IPS-NIHi7 (cell line): Measurements from ENCODE around the gene NMBR.
A peak's percentile ranks its signal among the peaks of the same experiment; 100 is the strongest.
"Not testable (repeated sequence)": the region's sequence is repeated elsewhere in the genome, so short reads cannot be mapped to it uniquely, and the experiment has no call there.

Experiments used
- DNase-seq: peaks from one replicate; pipeline ENCODE4 v3.0.0; 2012; ENCODE audit warnings: mixed read lengths; ENCODE audit errors: extremely low spot score

The NMBR gene

DNA sequence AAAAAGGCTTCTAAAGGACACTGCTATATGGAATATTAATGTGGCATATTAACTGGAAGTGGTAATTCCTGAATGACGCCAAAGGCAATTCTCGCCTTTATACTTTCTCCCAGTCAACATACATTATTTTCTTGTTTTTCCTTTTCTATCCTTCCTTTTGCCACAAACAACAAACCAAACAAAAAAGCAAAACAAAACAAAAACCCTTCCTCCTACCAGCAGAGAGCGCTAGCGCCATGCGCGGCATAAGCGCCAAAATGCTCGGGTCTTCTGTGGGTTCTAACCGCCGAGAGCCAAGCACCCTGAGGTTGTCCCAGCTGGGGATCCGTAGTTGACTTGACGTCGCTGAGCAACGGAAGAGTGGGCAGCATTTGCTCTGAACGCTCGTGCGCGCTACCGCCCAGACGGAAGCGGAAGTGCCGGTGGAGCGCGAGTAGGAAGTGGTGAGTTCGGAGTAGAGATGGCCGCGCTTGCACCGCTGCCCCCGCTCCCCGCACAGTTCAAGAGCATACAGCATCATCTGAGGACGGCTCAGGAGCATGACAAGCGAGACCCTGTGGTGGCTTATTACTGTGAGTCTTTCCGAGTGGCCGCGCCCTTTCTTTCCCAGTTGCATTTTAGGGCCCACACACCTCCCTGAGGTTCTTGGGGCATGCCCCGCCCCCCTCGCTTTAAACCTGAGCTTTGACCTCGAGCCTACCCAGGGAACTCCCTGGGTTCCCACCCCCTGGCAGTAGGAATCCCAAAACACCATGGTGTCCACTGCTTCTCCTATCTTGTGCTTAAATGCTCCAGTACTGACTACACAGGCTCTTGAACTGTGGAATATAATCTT, at the start of gene NMBR, which contains the start of gene VTA1:
NMBR (minus strand) TSS at position 295 of the 835 bp plus-strand sequence. CDS start 58,464 bp downstream, outside the sequence.
VTA1 (plus strand) TSS at position 436 of the 835 bp plus-strand sequence; CDS start at position 461, 25 bp downstream.
- DNase-seq = peak; percentile 91

DNA sequence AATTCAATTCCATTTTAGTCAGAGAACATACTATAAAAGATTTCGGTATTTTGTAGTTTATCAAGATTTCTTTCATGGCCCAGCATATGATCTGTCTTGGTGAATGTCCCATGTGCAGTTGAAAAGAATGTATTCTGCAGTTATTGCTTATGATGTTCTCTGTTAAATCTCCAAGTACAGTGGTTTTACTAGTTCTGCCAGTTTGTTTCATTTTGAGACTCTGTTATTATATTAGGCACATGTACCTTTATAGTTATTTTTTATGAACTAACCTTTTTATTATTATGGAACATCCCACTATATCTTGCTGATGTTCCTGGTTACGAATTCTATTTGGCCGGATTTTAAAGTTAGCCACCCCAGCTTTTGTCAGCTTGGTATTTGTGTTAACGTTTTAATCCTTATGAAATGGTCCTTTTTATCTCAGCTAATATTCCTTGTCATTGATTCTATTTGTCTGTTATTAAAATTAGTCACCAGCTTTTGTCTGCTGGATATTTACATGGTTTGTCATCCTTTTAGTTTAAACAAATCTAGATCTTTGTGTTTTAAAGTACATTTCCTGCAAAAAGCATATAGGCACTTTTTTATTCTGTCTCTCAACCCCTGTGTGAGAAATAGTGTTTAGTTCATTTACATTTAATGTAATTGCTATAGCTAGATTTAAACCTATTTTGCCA, 49.1 kb upstream of the NMBR start:
- DNase-seq = no peak

DNA sequence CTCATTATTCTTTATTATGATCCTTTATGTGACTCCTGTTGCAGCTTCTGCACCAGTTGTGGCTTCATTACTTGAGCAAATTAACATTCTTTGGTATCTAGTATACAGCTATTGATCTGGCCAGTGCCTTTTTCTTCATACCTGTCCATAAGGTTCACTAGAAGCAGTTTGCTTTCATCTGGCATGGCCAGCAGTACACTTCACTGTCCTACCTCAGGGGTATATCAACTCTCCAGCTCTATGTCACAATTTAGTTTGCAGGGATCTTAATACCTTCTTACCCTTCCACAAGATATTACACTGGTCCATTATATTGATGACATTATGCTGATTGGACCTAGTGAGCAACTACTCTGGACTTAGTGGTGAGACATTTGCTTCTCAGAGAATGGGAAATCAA, 46.7 kb upstream of the NMBR start:
- DNase-seq = no peak

DNA sequence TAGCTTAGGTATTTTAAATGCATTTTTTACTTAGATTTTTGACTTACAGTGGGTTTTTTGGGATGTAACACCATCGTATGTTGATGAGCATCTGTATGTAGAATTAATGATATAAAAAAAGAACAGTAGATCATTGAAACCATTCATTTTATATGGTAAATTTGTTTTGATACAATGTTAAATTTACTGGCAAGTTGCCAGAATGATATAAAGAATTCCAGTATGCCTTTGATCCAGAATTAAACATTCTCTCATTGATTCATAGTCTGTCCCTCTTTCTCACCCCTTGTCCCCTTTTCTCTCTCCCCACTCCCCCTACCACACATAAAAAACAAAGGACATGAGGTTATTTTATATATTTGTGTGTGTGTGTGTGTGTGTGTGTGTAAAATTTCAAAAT, 45.4 kb upstream of the NMBR start:
- no peak for DNase-seq

DNA sequence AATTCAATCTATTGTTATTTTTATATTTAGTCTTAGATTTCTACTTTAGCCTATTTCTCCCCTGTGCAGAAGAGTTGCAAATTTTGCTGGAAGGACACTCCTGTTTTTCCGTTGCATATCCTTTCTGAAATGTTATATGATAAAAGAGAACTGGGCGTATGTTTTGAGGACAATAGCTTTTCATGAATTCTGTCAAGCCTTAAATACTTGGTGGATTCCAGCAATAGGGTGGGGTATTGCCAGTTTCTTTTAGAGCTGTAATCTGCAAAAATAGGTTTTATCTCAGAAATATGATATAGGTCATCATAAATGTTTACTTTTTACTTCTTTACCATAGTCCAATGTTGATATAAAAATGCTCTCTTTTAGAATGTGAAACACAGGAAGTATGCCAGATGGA, 42.1 kb upstream of the NMBR start:
- no peak for DNase-seq

DNA sequence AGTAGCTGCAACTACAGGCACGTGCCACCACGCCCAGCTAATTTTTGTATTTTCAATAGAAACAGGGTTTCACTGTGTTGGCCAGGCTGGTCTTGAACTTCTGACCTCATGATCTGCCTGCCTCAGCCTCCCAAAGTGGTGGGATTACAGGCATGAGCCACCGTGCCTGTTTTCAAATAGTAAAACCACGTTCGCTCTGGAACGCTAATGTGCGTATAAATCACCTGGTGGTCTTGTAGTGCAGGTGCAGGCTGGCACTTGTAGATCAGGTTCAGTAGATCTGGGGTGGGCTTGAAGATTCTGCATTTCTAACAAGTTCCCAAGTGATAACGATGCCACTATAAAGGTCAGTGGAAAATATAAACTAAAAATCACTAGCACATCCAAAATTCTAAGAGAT, 41.4 kb upstream of the NMBR start:
- peak; percentile 15 for DNase-seq

DNA sequence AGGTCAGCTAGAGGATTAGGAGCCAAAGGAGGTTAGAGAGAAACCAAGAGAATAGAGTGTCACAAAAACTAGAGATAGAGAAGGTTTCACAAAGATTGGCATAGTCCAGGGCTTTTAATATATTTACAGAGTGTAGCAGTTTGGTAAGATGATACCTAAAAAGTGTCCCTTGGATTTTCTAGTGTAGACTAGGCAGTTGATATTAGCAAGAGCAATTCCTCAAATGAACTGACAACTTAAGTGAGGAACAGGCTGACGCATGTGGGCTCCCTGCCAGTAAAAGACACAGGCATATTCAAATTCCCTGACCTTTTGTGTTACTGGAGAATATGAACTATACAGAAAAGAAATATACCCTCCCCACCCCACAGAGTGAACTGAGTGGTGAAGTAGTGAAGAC, 40.3 kb upstream of the NMBR start:
- DNase-seq = no peak

DNA sequence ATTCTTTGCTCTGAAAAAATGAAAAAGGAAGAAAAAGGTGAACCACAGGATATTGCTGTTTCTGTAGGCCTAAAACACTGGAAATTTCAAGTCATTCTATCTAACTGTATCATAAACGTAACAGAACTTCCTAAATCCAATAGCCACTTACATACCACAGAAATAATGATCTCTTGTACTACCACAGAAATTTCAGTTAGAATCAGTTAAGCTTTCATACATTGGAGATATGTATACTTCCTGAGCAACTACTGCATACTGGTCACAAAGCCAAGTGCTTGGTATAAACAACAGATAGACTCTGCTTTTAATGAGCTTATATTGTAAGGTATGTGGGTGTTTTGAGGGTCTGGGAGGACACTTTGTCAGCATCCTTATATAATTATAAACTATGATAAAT, 38.7 kb upstream of the NMBR start:
- no peak for DNase-seq

DNA sequence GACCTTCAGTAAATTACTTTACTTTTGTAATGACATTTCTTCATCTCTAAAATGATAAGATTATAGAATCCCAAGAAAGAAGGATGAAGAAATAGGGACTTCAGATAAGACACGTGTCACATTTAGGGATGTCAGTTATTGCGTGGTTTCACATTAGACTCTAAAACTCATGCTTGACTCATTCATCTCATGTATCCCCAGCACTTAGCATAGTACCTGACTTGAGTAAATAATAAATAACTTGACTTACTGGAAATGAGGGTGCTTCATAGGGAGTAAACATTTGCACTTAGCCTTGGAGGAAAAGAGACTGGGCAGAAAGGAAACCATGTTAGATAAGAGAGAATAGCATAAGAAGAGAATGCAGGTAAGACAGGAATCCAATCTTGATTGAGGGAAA, 37.4 kb upstream of the NMBR start:
- DNase-seq = no peak

DNA sequence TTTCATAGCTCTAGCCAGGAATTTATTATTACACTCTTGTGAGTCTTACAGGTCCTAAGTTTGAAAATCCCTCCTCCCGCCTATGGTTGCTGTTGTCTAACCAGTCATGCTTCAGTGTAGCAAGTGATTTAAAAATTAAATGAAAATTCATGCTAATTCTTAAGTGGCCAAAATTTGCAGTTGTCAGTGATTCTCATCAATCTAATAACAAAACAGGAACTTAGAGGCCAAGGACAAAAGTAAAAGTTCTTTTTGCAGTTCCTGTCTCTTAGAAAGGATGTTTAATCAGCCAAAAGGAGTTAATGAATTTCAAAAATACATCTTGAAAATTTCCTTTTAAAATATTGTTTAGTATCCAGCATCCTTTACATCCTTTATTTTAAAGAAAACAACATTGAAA, 36.4 kb upstream of the NMBR start:
- no peak for DNase-seq

DNA sequence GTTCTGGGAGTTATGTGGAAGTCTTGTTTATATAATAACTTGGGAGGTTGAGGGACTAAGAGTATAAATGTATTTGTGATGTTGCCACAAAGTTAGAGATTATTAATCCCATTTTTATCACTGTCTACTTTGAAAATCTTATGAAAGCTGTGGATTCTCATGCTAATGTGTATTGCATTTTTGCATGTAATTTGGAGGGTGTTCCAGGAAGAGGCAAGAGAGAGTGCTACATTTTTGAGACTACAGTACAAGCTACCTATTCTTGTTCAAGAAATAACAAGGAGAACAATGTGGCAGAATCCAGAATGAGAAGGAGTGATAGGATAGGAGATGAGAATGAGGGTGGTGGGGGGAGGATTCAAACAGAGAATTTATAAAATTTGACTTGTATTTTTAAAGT, 35.1 kb upstream of the NMBR start:
- no peak for DNase-seq

DNA sequence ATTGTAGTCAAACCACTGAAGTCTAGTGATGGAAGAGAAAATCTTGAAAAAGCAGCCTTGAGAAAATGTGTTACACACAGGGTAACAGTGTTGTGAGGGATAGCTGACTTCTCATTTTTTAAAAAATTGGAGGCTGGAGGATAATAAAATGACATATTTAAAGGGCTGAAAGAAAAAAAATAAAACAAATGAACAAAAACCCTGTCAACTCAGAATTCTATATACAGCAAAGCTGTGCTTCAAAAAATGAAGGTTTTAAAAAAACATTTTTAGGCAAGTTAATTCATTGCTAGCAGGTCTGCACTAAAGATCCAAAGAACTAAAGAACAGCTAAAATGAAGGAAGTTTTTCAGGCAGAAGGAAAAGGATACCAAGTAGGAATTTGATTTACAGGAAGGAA, 31.2 kb upstream of the NMBR start:
- no peak for DNase-seq

DNA sequence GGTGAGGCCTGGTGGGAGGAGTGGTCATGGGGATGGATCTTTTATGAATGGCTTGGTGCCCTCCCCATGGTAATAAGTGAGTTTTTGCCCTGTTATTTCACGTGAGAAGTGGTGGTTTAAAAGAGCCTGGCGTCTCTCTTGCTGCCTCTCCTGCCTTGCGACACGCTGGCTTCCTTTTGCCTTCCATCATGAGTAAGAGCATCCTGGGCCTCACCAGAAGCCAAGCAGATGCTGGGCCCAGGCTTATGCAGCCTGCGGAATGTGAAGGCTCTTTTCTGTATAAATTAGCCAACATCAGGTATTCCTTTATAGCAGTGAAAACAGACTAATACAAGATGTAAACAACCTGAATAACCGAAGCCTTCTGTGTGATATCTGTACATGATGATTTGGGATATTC, 27.8 kb upstream of the NMBR start:
- no peak for DNase-seq

DNA sequence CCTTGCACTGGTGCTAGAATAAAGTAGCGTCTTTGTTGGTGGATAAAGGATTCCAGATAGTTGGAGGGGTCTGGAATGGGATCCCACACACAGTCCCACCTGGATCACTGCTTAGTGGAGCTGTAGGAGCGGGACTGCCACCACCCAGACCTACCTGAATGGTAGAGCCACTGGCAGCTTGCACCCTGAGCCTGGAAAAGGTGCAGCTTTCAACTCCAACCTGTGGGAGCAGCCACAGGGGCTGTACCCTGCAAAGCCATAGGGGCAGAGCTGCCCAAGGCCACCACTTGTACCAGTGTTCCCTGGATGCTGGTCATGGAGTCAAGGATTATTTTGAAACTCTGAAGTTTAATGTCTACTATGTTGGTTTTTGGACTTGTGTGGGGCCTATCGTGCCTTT, 27.1 kb upstream of the NMBR start:
- DNase-seq = no peak

DNA sequence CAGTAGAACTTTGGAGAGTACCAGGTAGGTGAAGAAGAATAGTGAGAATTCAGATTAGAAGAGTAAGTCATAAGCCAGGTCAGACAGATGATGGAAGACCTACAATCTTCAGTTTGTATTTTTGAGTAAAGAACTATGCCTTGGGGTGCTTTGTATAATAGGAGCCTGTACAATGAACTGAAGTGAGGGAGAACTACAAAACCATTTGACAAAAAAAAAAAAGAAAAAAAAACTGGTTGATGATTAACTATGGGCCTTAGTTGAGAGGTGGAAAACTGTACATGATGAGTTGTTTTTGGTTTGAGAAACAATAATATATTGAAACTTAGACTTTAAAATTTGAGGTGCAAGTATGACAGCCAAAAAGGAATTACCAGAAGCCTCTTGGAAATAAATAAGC, 25.8 kb upstream of the NMBR start:
- DNase-seq = no peak

DNA sequence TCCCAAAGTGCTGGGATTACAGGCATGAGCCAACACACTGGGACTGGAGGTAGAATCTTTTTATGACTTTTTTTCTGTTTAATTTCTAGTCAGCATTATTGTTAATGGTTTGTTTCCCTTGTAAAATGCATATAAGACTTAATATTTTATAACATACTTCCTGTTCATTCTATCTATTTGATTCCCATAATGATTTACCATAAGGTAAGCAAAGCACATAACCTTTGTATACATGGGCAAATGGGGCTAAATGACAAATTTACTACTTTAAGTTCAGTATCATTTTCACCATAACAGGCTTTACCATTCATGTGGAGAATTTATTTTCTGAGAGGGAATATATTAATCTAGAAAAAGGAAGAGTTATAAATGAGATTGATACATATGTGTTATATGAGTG, 24.4 kb upstream of the NMBR start:
- no peak for DNase-seq

DNA sequence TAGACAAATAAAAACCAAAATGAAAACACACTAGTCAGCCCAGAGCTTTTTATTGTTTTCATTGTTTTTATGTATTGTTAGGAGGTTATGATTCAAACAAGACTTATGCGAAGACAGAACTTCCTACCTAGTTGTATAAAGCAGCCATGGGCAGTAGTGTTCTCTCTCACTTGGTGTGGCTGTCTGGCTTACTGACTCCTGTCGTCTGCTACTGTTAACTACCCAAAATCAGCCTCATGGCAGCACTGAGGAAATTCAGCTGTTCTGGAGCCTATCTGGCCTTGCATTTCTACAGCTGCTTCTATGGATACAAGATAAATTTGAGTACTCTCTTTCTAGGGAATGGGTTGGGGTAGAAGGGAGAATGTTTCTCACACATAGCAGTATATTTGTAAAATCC, 20.6 kb upstream of the NMBR start:
- DNase-seq = no peak

DNA sequence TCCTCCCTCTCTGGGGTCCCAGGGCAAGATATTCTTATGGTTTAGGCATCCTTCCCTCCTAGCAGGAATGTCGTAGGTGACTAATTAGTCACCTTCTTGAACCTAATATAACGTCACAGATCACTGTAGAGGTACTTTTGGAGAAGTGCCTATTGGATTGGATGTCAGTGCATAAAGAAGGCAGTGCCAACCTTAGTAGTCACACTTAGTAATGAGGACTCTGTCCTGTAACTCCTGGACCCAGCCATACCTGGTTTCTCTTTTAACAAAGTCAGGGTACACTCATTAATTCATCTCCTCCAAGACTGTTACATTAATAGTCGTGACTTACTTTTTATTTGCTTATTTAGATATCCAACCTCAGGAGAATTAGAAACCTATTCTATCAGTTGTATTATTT, 20.1 kb upstream of the NMBR start:
- no peak for DNase-seq

DNA sequence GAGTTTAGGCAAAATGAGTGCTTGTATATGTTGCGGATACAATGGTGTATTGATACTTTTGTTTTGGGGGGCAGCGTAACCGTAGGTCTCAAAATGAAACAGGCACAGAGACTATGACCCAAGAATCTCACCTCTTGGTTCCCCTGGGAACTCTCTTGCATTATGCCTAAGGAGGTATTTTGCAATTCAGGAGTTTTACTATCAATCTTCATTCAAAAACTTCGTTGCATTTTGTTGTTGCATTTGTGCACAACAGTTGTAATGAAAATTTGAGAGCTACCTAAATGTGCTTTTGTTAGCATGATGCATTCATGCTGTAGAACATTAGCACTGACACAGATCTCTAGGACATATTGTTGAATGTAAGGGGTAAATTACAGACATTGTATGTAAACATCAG, 18.3 kb upstream of the NMBR start:
- no peak for DNase-seq

DNA sequence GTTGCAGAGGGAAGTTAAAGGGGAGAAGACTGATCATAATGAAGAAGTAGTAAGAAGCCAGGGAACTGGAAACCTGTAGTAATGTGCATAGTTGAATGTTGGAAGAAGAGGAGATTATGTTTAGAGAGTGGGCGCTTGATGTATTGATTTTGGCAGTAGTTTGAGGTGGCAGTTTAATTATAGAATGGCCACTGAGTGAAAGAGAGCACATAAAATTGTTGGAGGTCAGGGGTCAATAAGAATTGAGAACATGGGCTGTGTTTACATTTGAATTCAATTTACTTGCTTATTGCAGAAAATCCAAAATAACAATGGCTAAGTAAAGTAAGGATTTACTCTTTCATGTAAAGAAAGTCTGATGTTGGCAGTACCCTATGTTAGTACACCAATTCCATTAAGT, 15.9 kb upstream of the NMBR start:
- DNase-seq = no peak

DNA sequence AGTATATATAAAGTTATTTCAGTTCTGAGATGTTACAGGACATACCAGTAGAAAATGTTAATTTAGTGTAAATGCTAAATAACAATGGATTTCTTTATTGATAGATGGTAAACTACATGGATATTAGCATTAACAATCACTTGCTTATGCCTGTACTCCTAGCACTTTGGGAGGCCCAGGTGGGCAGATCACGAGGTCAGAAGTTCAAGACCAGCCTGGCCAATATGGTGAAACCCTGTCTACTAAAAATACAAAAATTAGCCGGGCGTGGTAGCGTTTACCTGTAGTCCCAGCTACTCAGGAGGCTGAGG, 9.8 kb upstream of the NMBR start:
- not testable (repeated sequence) for DNase-seq

DNA sequence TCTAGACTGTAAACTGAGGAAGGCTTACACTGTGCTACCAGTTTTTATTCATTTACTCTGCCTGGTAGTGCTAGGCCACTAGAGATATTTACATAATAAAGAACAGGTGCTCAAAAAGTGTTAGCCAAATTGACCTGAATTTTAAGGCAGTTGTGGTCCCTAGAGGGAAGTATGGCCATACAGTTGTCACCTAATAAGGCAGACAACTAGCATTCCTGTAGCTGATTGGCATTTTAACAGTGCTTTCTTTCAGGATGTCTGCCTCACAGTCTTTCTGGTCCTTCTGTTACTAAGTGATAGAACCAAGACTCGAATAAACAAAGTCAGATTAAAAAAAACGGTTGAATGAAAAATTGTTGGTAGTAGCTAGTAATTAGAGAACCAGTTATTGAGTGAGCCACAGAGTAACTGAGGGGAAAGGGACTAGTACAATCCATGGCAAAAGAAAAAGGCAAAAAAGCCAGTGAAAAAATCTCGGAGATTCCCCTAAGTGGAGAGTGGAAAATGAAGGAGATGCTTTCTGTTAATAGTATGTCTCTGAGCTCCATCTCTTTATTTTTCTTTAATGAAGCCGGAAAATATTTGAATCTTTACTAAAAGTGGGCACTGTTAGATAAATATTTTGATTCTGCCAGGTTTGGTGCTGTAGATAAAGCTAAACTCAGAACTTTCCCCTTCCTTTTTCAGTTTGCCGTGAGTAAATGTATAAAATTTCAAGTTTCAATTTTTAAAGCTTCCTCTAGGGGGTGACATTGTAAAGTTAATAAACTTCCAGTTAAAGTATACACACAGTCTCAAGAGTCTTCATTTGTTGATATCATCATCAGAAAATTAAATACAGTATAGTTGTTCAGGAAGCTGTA, 9.2 kb upstream of the NMBR start:
- peak; percentile 31 for DNase-seq

DNA sequence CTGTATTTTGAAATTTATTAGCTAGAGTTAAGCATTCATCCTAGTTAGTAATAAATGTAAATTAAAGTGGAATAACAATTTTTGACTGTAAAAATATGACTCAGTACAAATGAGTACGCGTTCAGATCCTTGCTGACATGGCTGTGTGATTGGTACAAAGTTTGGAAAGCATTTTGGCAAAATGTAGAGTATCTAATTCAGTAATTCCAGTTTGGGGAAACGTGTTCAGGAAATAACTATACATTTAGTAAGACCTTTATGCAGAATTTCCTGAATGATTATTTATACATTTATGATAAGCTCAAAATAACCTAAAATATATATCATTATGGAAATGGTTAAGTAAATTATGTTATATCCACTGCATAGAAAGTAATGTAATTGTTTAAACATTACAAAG, 8.2 kb upstream of the NMBR start:
- DNase-seq = no peak
